Liver (tissue), 3 donors: ENCODE measurements around the gene NFRKB.

Experiments used
- JUND ChIP-seq, 2 donors: IDR thresholded peaks; 2 replicates each; pipeline ENCODE4 v1.6.1; 2016; ENCODE audit warnings: antibody characterized with exemption in 2 of 2
- YY1 ChIP-seq: IDR thresholded peaks from 2 replicates; pipeline ENCODE4 v1.6.1; 2016; ENCODE audit warnings: antibody characterized with exemption, mild to moderate bottlenecking
- TF ChIP-seq, protein P1 (sequence below): fragments of 150-350 bp; IDR thresholded peaks from 2 replicates; pipeline ENCODE4 v1.5.1; 2017; ENCODE audit warnings: improper control_type of control experiment, low read depth, low read length; ENCODE audit not compliant: missing input control
- donor health status: healthy.
- donor health status: healthy.

DNA sequence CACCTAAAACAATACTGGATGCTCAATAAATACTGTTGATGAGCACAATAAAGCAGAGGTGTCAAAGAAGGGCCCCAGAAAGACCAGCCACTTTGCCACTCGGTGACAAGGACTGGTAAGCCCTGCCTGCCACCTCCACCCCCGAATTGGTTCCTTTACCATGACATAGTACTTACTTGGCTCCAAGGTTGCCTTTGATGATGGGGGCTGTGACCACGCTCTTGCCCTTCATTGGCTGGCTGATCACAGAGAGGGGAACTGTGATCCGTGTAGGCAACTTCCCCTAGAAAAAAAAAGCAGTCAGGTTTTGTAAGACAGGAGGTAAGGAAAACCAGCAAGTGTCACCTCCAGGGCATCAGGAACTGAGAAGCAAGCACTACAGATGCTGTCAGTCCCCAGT, 29.7 kb downstream of the NFRKB start:
- no peak for TF ChIP-seq JUND (IDR thresholded peaks at IDR 0.05)
- TF ChIP-seq, protein P1, sequence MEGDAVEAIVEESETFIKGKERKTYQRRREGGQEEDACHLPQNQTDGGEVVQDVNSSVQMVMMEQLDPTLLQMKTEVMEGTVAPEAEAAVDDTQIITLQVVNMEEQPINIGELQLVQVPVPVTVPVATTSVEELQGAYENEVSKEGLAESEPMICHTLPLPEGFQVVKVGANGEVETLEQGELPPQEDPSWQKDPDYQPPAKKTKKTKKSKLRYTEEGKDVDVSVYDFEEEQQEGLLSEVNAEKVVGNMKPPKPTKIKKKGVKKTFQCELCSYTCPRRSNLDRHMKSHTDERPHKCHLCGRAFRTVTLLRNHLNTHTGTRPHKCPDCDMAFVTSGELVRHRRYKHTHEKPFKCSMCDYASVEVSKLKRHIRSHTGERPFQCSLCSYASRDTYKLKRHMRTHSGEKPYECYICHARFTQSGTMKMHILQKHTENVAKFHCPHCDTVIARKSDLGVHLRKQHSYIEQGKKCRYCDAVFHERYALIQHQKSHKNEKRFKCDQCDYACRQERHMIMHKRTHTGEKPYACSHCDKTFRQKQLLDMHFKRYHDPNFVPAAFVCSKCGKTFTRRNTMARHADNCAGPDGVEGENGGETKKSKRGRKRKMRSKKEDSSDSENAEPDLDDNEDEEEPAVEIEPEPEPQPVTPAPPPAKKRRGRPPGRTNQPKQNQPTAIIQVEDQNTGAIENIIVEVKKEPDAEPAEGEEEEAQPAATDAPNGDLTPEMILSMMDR, result no peak
- no peak for TF ChIP-seq YY1
